A549 (cell line): ENCODE measurements around the gene CRTC2. TPM values are rescaled to one million over a fixed set of nuclear protein-coding genes. Genes with fewer than 3 reads are reported as not detected.

Experiments
- BHLHE40 ChIP-seq: IDR thresholded peaks from 2 replicates; pipeline ENCODE4 v1.6.1; 2012; ENCODE audit warnings: low read depth, low read length, inconsistent platforms
- CBX8 ChIP-seq: fragments of 200-600 bp; sonication (generic); IDR thresholded peaks from 2 replicates; pipeline ENCODE4 v1.6.1; 2016
- CHD2 ChIP-seq: fragments of 150-350 bp; IDR thresholded peaks from 2 replicates; pipeline ENCODE4 v1.6.1; 2014; ENCODE audit warnings: low read length; ENCODE audit not compliant: partially characterized antibody
- CHD4 ChIP-seq: fragments of 200-600 bp; sonication (generic); IDR thresholded peaks from 2 replicates; pipeline ENCODE4 v1.6.1; 2016; ENCODE audit warnings: antibody characterized with exemption, mild to moderate bottlenecking, borderline replicate concordance
- EHMT2 ChIP-seq: fragments of 200-600 bp; sonication (generic); IDR thresholded peaks from 2 replicates; pipeline ENCODE4 v1.6.1; 2016; ENCODE audit warnings: antibody characterized with exemption, low read depth, mild to moderate bottlenecking, moderate library complexity
- EP300 ChIP-seq, 2 experiments: fragments of >200 bp; sonication (Bioruptor Twin); formaldehyde crosslinking; IDR thresholded peaks; 2 replicates in 1 of 2; 3 replicates in 1 of 2; pipeline ENCODE4 v1.6.1; 2016 to 2017
- FOSB ChIP-seq: fragments of 250-450 bp; sonication (Bioruptor Pico); IDR thresholded peaks from 2 replicates; pipeline ENCODE4 v1.5.0; 2020; ENCODE audit warnings: mild to moderate bottlenecking, moderate library complexity
- FOXS1 ChIP-seq: fragments of 250-450 bp; sonication (Bioruptor Pico); IDR thresholded peaks from 2 replicates; pipeline ENCODE4 v1.5.0; 2020; ENCODE audit warnings: mild to moderate bottlenecking, moderate library complexity
- GATA3 ChIP-seq: IDR thresholded peaks from 2 replicates; pipeline ENCODE4 v1.6.1; 2012; ENCODE audit warnings: borderline replicate concordance
- HOXA7 ChIP-seq: fragments of 250-450 bp; sonication (Bioruptor Pico); IDR thresholded peaks from 2 replicates; pipeline ENCODE4 v1.5.0; 2020; ENCODE audit warnings: mild to moderate bottlenecking, moderate library complexity
- HOXB5 ChIP-seq: fragments of 250-450 bp; sonication (Bioruptor Pico); IDR thresholded peaks from 2 replicates; pipeline ENCODE4 v1.5.0; 2020; ENCODE audit warnings: mild to moderate bottlenecking, moderate library complexity
- JUN ChIP-seq, 2 experiments: fragments of >200 bp; sonication (Bioruptor Twin); formaldehyde crosslinking; IDR thresholded peaks; 2 replicates in 1 of 2; 3 replicates in 1 of 2; pipeline ENCODE4 v1.6.1; 2016 to 2017
- JUNB ChIP-seq: fragments of >200 bp; sonication (Bioruptor Twin); formaldehyde crosslinking; IDR thresholded peaks from 2 replicates; pipeline ENCODE4 v1.6.1; 2016
- KDM5A ChIP-seq: fragments of 200-600 bp; sonication (generic); IDR thresholded peaks from 2 replicates; pipeline ENCODE4 v1.6.1; 2016; ENCODE audit warnings: antibody characterized with exemption, mild to moderate bottlenecking
- MAFK ChIP-seq: fragments of 450-650 bp; IDR thresholded peaks from 2 replicates; pipeline ENCODE4 v1.6.1; 2014; ENCODE audit not compliant: partially characterized antibody
- NFE2L2 ChIP-seq: fragments of 150-350 bp; conservative IDR thresholded peaks from 2 replicates; pipeline ENCODE4 v1.6.1; 2014; ENCODE audit warnings: low read length
- PHF8 ChIP-seq: fragments of 200-600 bp; sonication (generic); IDR thresholded peaks from 2 replicates; pipeline ENCODE4 v1.6.1; 2016; ENCODE audit warnings: low read depth, mild to moderate bottlenecking, antibody characterized with exemption, moderate library complexity, borderline replicate concordance
- POLR2AphosphoS2 ChIP-seq: conservative IDR thresholded peaks from 2 replicates; pipeline ENCODE4 v1.6.1; 2012; ENCODE audit warnings: low read length, improper control_type of control experiment, inconsistent platforms
- RCOR1 ChIP-seq: fragments of 150-350 bp; IDR thresholded peaks from 2 replicates; pipeline ENCODE4 v1.6.1; 2014; ENCODE audit warnings: antibody characterized with exemption, low read length, low read depth
- RFX5 ChIP-seq: fragments of 450-650 bp; IDR thresholded peaks from 2 replicates; pipeline ENCODE4 v1.7.1; 2014; ENCODE audit warnings: antibody characterized with exemption, mild to moderate bottlenecking, moderate library complexity
- RNF2 ChIP-seq: fragments of 200-600 bp; sonication (generic); IDR thresholded peaks from 2 replicates; pipeline ENCODE4 v1.6.1; 2016; ENCODE audit warnings: low read depth, mild to moderate bottlenecking, antibody characterized with exemption, moderate library complexity, borderline replicate concordance
- SMC3 ChIP-seq: fragments of >200 bp; sonication (Bioruptor Twin); formaldehyde crosslinking; IDR thresholded peaks from 3 replicates; pipeline ENCODE4 v1.6.1; 2018; ENCODE audit warnings: inconsistent platforms
- SREBF2 ChIP-seq: fragments of 450-650 bp; IDR thresholded peaks from 2 replicates; pipeline ENCODE4 v1.6.1; 2014; ENCODE audit warnings: mild to moderate bottlenecking, moderate library complexity
- TP53 ChIP-seq: fragments of 250-450 bp; sonication (Bioruptor Pico); IDR thresholded peaks from 2 replicates; pipeline ENCODE4 v1.5.0; 2021; ENCODE audit warnings: mild to moderate bottlenecking, moderate library complexity
- ZC3H11A ChIP-seq: fragments of 450-650 bp; IDR thresholded peaks from 2 replicates; pipeline ENCODE4 v1.6.1; 2014; ENCODE audit warnings: antibody characterized with exemption, mild to moderate bottlenecking
- ZFP36 ChIP-seq: fragments of 450-650 bp; IDR thresholded peaks from 2 replicates; pipeline ENCODE4 v1.6.1; 2014; ENCODE audit warnings: borderline replicate concordance; ENCODE audit not compliant: partially characterized antibody
- ZNF302 ChIP-seq: fragments of 250-450 bp; sonication (Bioruptor Pico); IDR thresholded peaks from 2 replicates; pipeline ENCODE4 v1.9.0; 2021; ENCODE audit warnings: inconsistent platforms, mild to moderate bottlenecking, moderate library complexity
- polyA plus RNA-seq, 4 experiments: library from polyadenylated mRNA; depleted of rRNA in 3 of 4; stranded (reverse); fragments of >200 nt; fragmentation: RNase III in 1 of 4; extraction: RNeasy Plus Mini Kit Qiagen cat#74134 plus additional on column Dnase treatment in 1 of 4; gene quantifications; 2 replicates in 3 of 4; 3 replicates in 1 of 4; pipeline ENCODE4 v1.2.3, GENCODE V29; 2011 to 2017
- TF ChIP-seq, protein P1 (sequence below): fragments of 150-350 bp; IDR thresholded peaks from 2 replicates; pipeline ENCODE4 v1.6.1; 2014; ENCODE audit warnings: low read depth, mild to moderate bottlenecking, low read length
- TF ChIP-seq, protein P2 (sequence below): IDR thresholded peaks from 2 replicates; pipeline ENCODE4 v1.6.1; 2012
- TF ChIP-seq, protein P3 (sequence below): fragments of 250-450 bp; sonication (Bioruptor Pico); IDR thresholded peaks from 2 replicates; pipeline ENCODE4 v1.5.0; 2021; ENCODE audit warnings: mild to moderate bottlenecking, moderate library complexity, borderline replicate concordance
- TF ChIP-seq, protein P4 (sequence below): IDR thresholded peaks from 2 replicates; pipeline ENCODE4 v1.6.1; 2012
- TF ChIP-seq, protein P5 (sequence below): fragments of >200 bp; sonication (Bioruptor Twin); formaldehyde crosslinking; IDR thresholded peaks from 3 replicates; pipeline ENCODE4 v1.5.1; 2016
- TF ChIP-seq, protein P6 (sequence below): fragments of >200 bp; sonication (Bioruptor Twin); formaldehyde crosslinking; IDR thresholded peaks from 2 replicates; pipeline ENCODE4 v1.6.1; 2016

CRTC2 gene
- polyA plus RNA-seq, 2 of the 4 experiments (the other 2 are of a cell fraction): 19.7 to 22.3 TPM

DNA sequence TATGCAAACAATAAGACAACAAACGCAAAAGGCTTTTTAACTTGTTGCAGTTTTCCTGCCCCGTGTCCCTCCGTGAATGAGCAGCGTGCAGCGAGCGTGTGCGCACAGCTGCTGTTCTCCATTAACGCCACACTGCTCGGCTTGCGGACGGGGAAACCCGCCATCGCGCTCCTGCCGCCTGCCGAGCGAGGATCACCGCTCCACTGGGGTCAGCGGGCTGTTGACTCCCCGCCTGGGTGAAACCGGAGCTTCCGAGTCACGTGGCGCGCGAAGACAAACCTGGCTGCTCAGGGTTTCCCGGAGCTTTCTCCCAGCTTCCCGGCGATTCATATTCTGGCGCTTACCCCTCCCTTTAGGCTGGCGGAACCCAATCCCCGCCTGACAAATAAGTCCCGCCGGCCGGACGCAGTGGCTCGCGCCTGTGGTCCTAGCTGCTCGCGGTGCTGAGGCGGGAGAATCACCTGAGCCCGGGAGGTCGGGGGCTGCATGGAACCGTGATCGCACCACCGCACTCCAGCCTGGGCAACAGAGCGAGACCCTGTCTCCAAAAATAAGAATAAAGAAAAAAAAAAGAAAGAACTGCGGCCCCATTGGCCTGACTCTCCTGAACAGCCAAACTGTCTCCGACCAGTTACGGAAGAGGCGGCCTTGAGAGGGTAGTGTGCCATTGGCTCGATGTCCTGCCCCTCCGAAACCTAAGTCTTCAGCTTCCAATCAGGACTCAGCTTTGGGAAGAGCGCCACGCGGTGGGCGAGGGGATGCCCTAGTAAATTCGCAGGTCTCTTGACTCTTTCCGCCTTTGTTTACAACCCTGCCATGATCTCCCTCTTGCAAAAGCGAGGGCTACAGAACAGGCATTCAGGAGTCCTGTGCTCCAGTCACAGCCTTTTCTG, 8.9 kb upstream of the CRTC2 start, which contains the start of gene CREB3L4 (continued):
- TF ChIP-seq RCOR1 (no peak), NFE2L2 (no peak), ZNF302 (CRISPR knock-in tag) (no peak), TP53 (CRISPR knock-in tag) (no peak), RNF2 (no peak), PHF8 (peak; percentile 55; the same call in 1 of the 2 replicates), CBX8 (no peak), RFX5 (no peak; the same call in 1 of the 2 replicates), KDM5A (peak; percentile 54), POLR2AphosphoS2 (no peak), CHD2 (no peak), JUNB (no peak), SREBF2 (no peak), MAFK (peak; percentile 19), FOSB (no peak), ZC3H11A (no peak), HOXB5 (CRISPR knock-in tag) (no peak), GATA3 (no peak), JUN (IDR thresholded peaks at IDR 0.05) (peak; percentile 58 to 72; a peak in 3 of 5 replicates), EP300 (IDR thresholded peaks at IDR 0.05) (no peak), HOXA7 (CRISPR knock-in tag) (no peak), CHD4 (no peak), FOXS1 (CRISPR knock-in tag) (no peak), SMC3 (no peak), ZFP36 (no peak), BHLHE40 (no peak), EHMT2 (no peak)
- TF ChIP-seq, protein P1, sequence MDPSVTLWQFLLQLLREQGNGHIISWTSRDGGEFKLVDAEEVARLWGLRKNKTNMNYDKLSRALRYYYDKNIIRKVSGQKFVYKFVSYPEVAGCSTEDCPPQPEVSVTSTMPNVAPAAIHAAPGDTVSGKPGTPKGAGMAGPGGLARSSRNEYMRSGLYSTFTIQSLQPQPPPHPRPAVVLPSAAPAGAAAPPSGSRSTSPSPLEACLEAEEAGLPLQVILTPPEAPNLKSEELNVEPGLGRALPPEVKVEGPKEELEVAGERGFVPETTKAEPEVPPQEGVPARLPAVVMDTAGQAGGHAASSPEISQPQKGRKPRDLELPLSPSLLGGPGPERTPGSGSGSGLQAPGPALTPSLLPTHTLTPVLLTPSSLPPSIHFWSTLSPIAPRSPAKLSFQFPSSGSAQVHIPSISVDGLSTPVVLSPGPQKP: no peak
- TF ChIP-seq, protein P2, sequence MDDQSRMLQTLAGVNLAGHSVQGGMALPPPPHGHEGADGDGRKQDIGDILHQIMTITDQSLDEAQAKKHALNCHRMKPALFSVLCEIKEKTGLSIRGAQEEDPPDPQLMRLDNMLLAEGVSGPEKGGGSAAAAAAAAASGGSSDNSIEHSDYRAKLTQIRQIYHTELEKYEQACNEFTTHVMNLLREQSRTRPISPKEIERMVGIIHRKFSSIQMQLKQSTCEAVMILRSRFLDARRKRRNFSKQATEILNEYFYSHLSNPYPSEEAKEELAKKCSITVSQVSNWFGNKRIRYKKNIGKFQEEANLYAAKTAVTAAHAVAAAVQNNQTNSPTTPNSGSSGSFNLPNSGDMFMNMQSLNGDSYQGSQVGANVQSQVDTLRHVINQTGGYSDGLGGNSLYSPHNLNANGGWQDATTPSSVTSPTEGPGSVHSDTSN: peak; percentile 98
- TF ChIP-seq, protein P3, sequence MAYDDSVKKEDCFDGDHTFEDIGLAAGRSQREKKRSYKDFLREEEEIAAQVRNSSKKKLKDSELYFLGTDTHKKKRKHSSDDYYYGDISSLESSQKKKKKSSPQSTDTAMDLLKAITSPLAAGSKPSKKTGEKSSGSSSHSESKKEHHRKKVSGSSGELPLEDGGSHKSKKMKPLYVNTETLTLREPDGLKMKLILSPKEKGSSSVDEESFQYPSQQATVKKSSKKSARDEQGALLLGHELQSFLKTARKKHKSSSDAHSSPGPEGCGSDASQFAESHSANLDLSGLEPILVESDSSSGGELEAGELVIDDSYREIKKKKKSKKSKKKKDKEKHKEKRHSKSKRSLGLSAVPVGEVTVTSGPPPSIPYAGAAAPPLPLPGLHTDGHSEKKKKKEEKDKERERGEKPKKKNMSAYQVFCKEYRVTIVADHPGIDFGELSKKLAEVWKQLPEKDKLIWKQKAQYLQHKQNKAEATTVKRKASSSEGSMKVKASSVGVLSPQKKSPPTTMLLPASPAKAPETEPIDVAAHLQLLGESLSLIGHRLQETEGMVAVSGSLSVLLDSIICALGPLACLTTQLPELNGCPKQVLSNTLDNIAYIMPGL (CRISPR knock-in tag): no peak
- TF ChIP-seq, protein P4, sequence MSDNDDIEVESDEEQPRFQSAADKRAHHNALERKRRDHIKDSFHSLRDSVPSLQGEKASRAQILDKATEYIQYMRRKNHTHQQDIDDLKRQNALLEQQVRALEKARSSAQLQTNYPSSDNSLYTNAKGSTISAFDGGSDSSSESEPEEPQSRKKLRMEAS: peak; percentile 95
- TF ChIP-seq, protein P5, sequence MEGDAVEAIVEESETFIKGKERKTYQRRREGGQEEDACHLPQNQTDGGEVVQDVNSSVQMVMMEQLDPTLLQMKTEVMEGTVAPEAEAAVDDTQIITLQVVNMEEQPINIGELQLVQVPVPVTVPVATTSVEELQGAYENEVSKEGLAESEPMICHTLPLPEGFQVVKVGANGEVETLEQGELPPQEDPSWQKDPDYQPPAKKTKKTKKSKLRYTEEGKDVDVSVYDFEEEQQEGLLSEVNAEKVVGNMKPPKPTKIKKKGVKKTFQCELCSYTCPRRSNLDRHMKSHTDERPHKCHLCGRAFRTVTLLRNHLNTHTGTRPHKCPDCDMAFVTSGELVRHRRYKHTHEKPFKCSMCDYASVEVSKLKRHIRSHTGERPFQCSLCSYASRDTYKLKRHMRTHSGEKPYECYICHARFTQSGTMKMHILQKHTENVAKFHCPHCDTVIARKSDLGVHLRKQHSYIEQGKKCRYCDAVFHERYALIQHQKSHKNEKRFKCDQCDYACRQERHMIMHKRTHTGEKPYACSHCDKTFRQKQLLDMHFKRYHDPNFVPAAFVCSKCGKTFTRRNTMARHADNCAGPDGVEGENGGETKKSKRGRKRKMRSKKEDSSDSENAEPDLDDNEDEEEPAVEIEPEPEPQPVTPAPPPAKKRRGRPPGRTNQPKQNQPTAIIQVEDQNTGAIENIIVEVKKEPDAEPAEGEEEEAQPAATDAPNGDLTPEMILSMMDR: peak; percentile 29; the same call in 1 of the 3 replicates
- TF ChIP-seq, protein P6, sequence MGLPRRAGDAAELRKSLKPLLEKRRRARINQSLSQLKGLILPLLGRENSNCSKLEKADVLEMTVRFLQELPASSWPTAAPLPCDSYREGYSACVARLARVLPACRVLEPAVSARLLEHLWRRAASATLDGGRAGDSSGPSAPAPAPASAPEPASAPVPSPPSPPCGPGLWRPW: no peak
